ENCODE results near the gene ASNSD1.

The ASNSD1 gene

DNA sequence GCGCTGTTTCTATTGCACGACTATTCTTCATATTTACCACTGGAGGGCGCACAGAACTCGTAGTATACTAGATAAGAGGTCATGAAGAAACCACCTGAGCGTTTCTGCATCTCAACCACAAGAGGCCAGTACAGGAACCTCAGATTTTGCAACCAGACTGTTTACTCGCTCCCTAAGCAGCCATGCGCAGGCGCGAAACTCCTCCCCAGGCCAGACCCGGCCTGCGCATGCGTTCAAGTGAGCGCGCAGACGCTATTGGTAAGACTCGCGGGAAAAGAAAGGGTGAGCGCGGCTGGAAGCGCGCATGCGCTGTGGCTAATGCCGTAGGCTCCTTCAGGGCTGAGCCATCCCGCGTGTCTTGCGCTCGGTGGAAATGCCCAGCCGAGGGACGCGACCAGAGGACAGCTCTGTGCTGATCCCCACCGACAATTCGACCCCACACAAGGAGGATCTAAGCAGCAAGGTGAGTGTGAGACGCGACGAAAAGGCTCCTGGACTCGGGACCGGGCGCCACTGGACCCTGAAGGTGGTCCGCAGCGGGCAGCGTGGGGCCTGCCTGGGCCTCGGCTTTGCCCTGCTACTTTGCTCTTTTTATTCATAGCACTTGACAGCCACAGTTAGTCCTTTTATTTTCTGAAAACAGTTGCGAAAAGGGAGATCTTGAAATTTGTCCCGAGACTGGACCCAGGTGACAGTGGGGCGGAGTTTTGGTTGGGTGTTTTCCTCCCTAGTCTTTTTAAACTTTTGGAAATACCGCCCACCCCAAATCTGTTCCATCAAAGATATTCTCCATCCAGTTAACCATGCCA lies at the start of gene ASNSD1:
TSS of gene ASNSD1 (plus strand) at position 312 of the 809 bp plus-strand sequence. CDS start 4,674 bp downstream, outside the sequence.
- peak; percentile 99 for DNase-seq

DNA sequence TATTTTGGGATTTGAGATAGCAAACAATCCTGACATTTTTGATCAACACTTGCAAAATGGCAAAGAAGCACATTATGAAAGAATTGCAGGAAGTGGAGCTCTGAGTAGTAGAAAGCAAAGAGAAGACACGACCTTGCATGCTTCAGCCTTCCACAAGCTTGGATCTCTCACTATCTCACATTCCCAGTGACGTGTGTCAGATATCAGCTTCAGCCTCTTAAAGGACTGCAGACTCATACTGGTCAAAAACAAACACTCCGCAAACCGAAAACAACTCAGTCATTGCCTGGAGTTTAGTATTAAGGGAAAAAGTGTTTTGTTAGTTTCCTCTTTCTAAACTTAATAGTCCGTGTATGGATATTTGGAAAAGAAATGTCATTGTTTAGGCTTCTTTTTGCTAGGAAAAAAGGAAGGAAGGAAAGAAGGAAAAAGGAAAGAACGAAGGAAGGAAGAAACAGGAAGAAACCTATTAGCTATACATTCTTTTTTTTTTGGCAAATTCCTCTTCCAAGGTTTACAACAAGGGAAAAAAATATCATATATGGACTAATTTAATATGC lies 48.1 kb upstream of the ASNSD1 start:
- no peak for DNase-seq

DNA sequence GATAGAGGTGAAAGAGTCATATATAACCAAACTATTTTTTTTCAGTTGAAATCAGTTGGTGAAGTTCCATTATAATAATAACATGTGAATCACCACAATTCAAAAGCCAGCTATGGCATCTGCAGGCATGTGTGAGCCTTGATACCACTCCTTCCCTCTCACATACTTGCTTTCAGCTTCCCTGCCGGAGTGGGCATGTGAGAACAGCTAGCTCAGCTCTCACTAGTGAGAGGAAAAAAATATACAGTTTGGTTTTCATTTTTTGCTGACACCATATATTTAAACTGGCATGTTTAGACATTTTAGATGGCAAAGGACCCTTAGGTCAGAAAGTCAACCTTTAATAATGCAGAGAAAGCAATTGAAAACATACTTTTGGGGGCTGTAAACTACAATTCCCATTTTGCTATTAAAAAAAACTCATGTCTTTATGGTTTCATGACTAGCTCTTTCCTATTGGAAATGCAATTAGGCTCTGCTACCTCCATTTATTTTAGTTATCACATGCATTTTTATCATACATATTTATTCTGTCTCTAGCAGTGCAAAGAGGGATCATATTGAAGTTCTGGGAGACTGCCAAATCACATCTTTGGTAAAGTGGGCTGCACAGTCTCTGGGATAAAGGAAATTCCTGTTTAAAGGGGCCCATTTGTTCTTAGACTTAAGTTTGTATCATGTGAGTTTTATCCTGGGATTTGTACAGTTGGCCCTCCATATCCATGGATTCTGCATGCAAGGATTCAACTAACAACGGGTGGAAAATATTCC lies 47.4 kb upstream of the ASNSD1 start:
- no peak for DNase-seq

DNA sequence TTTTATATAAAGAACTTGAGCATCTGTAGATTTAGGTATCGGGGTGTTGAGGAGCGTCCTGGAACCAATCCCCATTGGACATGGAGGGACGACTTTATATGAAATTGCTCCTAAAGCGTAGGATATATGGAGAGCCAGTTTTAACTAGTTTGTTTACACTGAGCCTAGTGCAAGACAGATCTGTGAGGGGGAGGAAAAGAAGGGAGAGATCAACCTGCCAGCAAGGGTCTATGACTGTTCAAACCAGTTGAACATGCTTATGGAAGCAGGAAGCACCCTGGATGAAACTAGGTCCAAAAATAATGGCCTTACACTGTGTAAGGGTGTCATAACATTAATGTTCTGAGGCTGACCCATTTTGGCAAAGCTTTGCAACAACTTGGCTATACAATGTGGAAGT lies 46.7 kb upstream of the ASNSD1 start:
- no peak for DNase-seq

DNA sequence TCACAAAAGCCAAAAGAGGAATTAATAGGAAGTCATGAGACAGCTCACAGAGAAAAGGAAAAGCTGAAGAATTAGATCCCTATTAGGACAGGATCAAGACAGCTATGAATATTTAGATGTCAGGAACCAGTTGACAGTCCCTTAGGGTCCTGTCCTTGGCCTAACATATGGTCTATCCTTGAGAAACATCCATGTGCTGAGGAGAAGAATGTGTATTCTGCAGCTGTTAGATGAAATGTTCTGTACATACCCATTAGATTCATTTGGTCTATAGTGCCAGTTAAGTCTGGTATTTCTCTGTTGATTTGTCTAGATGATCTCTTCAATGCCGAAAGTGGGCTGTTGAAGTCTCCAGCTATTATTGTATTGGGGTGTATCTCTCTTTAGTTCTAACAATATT lies 43.1 kb upstream of the ASNSD1 start:
- DNase-seq = no peak

DNA sequence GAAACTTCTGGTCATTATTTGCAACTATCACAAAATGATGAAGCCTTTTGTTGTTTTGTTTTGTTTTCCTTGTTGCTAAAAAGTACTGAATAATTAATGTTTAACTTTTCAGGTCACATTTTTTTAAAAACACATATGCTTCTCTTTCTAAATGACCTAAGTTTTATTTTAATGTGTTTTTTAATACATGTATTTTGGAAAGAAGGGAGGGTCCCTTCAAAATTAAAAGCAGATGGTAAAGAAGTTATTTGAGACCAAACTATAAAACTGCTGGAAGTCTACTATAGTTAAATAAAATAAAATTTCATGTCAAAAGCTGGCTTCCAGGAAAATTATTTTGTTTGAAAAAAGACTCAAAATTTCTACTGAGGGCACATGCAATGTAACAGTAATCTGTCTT lies 39.5 kb upstream of the ASNSD1 start:
- DNase-seq = no peak

DNA sequence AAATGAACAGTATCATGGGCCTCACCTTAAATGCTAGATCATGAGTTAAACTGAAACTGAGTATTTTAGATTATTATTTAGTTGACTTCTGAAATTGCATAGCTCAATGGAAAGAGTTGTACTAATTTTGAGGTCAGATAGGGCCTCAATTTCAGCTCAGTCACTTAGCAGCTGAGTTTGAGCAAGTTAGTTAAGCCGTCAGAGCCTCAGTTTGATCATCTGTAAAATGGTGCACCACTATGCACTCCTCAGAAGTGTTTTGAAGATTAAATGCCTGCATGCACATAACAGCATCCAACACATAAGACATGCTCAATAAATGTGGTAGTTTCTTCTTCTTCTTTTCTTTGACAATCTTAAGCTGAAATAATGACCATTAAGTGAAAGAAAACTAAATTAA lies 38.2 kb upstream of the ASNSD1 start:
- DNase-seq = no peak

DNA sequence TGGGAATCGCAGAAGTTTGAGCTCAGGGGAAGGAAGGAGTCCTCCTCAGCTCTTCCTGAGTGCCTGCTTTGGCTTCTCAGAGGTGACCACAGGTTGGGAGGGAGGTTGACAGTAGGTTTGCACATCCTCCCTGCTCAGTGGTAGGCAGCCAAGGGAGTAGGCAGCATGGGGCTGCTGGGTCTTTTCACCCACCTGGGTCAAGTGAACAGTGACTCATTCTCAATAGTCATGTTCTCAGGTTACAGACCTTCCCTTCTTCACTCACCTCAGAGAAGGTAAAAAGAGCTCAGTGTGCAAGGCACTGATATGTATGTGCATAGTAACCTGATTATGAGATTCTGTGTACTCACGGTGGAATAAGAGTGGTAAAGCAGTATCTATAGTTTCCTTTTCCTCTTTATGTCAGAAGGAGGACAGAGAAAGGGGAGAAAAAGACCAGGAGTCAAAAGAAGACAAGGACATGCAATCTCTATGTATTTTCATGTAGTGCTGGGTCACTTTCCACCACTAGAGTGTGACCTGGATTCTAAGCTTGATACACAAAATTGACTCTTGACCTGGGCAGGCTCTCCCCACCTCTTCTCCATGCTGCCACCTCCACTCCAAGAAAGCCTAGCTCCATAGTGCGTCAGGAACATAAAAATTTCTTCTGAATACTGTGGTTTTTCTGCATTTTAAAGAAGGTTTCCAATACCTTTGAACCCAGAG lies 36.5 kb upstream of the ASNSD1 start:
- no peak for DNase-seq

DNA sequence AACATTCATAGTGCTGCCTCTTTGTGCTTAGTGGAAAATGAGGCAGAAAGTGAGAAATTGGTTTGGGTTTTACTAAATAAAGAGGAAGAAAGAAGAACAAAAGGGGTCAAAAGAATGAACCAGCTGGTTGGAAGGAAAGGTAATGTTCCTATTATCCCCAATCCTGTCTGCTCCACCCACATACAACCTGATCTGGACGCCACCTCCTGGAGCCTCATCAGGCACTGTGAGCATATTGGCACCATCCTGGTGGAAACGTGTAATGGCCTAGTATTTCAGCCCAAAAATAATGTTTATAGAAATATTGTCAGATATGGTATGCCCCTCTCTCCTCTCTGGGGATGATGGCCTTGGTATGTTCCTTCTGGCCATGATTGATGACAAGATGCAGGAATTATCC lies 35.6 kb upstream of the ASNSD1 start:
- DNase-seq = no peak

DNA sequence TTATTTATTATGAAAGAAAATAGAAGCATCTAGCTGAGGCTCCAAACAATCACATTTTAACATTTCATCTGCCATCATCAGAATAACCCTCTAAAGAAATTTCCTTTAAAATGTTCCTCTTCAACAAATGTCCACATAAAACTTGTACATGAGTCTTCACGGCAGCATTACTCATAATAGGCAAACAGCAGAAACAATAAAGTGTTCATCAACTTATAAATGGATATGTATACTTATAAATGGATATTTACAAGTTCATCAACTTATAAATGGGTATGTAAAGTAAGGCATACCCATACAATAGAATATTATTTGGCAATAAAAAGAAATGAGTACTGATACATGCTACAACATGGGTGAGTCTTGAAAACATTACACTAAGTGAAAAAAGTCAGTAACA lies 33.5 kb upstream of the ASNSD1 start:
- DNase-seq = no peak

DNA sequence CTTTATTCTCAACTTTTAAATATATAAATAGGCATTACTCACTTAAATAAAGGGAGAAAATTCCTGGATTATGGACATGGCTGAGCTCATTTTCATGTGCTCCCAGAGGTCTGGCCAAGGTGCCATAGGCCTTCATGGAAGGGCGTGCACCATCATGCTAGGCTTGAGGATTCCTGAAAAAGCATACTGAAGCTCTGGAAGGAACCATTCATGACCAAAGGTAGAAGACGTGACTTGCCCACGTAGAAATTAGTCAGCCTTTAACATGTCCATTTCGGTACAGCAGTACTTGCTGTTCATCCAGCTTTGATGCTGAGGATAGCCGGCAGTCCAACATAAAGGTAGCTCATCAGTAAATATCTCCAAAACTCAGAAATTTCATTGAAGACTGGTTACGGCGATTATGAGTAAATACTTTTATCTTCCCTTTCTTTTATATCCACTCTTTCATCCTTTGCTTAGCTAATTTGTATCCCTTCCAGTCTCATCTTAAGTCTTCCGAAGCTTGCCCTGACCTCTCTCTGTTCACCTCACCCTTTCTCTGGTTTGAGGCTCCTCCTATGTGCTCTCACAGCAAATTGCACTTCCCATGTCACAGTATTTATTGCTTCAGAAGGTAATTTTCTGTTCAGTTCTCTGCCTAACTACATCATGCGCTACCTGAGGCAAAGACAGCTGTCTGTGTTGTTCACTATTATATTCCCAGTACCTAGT lies 32.3 kb upstream of the ASNSD1 start:
- no peak for DNase-seq

DNA sequence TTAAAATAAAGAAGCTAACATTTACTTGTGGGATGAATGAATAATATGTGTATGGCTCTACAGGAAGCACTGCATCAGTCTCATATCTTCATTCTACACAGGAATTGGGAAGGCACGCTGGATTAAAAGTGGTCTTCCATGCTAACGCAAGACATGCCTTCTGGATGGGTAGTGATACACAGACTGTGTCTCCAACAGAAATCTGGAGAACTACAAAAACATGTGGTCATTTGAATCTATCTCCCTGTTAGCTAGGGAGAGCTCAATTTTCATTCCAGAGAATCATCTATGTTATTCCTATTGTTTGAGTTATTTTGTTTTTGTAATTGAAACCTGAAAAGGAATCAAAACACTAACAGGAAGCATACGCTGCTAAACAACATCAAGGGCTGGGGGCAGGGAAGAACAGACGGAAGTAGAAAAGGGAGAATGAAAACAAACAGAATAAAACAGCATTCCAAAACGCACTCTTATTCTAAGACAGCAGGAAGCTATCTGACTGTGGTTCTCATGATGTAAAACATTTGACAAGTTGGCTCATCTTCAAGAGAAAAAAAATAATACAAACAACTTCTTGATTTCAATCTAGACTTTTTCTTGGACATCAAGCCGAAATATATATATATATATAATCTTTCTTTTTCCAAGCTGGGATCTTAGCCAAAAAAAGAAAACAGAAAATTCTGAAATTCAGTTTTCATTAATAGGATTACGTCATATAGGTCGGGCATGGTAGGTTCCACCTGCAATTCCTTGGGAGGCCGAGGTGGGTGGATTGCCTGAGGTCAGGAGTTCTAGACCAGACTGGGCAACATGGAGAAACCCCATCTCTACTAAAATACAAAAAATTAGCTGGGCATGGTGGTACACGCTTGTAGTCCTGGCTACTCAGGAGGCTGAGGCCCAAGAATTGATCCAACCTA lies 31.5 kb upstream of the ASNSD1 start:
- no peak for DNase-seq

DNA sequence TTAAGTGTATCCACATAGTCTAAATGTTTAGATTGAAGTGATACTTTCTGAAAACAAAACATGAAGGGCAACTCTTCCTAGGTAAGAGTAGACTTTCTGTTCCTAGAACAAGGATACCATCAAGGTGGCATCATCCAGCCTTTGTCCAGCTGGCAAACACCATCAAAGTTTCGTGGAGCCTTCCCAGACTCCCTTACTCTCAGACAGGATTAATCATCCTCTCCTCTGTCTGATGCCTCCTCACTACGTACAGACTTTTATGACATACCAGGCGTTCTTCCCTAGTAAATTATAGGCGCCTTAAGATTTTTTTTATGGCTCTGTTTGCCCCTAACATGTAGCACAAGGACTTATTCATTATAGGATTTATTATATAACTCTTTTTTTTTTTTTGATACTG lies 29.4 kb upstream of the ASNSD1 start:
- no peak for DNase-seq

DNA sequence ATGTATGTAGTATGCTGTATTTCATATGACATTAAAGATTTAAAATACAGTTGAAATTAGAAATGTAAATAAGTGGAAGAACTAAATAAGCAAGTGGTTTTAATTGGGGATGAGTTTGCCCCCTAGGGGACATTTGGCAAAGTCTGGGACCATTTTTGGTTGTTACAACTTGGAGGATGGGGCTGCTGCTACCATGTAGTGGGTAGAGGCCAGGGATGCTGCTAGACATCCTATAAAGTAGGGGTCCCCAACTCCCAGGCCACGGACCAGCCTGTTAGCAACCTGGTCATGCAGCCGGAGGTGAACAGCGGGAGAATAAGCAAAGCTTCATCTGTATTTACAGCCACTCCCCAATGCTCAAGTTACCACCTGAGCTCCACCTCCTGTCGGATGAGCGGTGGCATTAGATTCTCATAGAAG lies 27.9 kb upstream of the ASNSD1 start:
- DNase-seq = peak; percentile 40

DNA sequence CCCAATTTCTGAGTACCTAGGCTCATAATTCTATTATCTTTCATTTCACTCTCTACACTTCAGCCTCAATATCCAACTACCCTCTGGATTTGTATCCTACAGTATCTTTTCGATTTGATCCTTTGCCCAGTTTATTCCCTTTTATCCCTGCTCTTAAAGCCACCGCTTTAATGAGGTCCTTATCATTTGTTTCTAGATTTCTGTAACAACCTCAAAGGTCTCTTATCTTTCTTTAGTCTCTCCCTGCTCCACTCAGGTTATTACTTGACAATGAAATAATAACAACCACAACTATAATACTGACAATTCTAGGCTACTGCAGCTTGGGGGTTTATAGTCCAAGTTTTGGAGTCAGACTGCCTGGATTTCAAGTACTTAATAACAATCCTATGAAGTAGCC lies 25.9 kb upstream of the ASNSD1 start:
- DNase-seq = no peak

DNA sequence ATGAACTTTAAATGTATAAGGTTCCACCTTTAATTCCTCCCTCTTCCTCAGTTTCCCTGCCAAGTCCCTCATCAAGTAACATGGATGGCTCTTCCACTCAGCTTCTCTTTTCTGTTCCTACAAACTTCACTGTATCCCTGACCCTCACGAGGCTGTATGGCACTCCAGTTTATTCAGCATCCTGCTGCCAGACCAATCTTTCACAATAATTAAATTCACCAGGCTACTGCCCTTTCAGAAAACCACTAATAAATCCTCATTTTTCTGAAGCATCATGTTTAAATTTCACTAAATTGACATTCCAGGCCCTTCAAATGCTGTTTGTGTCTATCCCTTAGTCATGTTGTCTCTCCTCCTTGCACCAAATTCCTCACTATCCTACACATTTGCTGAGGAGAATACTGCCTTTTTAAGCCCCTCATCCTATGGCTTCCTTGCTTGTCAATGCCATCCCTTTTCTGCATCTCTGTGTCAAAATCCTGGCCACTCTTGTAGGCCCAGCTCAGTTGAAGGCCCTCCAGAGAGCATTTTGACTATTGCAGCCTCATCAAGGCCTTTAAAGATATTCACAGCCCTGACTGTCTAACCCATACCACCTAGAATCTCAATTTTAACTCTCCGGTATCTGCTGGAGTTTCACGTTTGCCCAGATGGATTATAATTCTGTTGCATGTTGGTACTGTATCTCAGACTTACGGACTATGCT lies 22.8 kb upstream of the ASNSD1 start:
- no peak for DNase-seq

DNA sequence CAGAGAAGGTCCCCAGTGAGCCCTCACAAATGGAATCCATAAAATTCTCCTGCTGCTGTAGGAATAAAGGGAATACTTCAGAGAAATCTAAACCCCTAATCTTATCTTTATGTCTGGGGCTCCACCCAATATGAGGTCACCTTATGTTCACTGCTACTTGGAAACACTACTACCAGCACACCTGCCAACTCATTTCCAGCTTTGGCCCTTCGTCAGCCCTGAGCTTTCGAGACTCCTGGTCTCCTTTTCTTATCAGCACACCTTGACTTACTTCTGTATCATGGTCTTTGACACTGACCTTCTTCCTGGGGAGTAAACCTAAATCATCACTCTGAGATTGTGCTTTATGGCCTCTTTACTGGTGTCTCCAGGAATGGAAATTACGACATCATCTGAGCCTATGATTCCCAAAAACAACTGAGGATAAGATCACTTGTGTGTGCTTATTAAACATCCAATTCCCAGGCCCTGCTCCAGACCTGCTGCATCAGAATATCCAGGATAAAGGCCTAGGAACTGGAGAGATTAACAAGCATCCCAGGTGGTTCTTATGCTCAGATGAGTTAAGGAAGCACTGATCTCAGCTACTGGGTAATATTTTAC lies 22.2 kb upstream of the ASNSD1 start:
- no peak for DNase-seq

DNA sequence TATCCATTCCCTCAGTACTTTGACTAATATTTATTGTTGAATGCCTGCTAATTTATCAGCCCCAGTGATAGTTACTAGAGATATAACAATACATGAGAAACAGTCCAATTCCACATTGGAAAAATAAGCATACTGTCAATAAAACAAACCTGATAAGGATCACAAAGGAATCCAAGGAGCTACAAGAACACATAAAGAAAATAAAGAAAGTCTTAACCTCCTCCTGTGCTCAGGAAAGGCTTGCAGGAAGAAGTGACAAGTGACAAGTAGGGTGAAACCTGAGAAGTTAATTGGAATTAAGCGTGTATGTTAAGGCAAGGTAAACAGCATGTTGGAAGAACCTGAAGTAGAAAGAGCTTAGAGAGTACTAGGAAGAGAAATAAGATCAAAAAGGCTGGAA lies 20.3 kb upstream of the ASNSD1 start:
- DNase-seq = no peak

DNA sequence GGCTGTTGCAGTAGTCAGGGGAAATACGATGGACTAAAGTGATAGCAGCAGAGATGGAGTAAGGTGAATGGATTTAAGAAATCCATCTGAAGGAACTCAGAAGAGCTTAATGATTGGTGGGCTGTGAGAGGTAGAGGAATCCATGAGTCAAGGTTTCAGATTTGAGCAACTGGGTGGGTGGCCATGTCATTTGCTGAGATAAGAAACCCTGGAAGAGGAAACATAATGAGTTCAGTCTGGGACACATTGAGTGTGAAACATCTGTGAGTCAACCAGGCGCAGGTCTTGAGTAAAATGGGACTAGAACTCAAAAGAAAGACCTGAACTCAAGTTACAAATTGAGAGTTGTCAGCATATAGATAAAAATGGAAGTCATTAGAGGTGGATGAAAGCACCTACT lies 19.7 kb upstream of the ASNSD1 start:
- DNase-seq = no peak

DNA sequence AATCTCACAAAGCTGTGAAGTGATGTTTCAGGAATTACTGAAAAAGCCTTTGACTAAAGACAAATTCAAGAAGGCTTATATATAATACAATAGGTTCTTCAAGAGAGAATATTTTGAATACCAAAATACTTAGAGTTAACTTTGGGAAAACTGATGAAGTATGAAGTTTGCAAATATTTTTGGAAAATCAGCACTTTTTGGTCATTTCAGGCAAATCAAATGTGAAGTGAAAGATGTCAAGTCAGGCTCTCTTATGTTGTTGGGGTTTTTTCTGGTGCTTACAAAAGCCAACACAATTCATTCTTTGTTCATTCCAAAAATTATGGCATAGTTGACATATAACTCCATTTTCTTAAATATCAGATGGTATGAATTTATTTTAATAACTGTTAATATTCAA lies 14.7 kb upstream of the ASNSD1 start:
- no peak for DNase-seq
